Subcutaneous abdominal adipose tissue (tissue), 5 donors: ENCODE measurements around the gene GUCA2A.

Experiments
- H3K27ac ChIP-seq: one replicate; pipeline ENCODE4 v1.7.0; 2013; ENCODE audit warnings: low read depth, mild to moderate bottlenecking, inconsistent platforms, low read length, moderate library complexity
- H3K27me3 ChIP-seq, 5 donors: one replicate each; pipeline ENCODE4 v1.7.0; 2013; ENCODE audit warnings: low read length in 5 of 5, inconsistent platforms in 1 of 5; ENCODE audit not compliant: control insufficient read depth in 5 of 5, insufficient read depth in 4 of 5
- H3K36me3 ChIP-seq, 5 donors: one replicate each; pipeline ENCODE4 v1.7.0; 2013; ENCODE audit warnings: low read length in 5 of 5; ENCODE audit not compliant: control insufficient read depth in 5 of 5, insufficient read depth in 5 of 5
- H3K4me1 ChIP-seq, 5 donors: one replicate each; pipeline ENCODE4 v1.7.0; 2013; ENCODE audit warnings: low read length in 5 of 5, mild to moderate bottlenecking in 3 of 5, moderate library complexity in 1 of 5; ENCODE audit not compliant: control insufficient read depth in 5 of 5, insufficient read depth in 5 of 5
- H3K4me3 ChIP-seq, 5 donors: one replicate each; pipeline ENCODE4 v1.7.0; 2013; ENCODE audit warnings: low read length in 5 of 5, low read depth in 1 of 5
- H3K9ac ChIP-seq, 5 donors: one replicate each; pipeline ENCODE4 v1.7.0; 2013; ENCODE audit warnings: low read length in 5 of 5, mild to moderate bottlenecking in 4 of 5, moderate library complexity in 3 of 5
- H3K9me3 ChIP-seq, 5 donors: one replicate each; pipeline ENCODE4 v1.7.0; 2013; ENCODE audit warnings: low read length in 5 of 5; ENCODE audit not compliant: control insufficient read depth in 5 of 5
- donor health status: healthy.
- donor health status: healthy.
- donor health status: healthy.
- donor health status: healthy.
- donor health status: healthy.

Gene GUCA2A

GRCh38 chr1:42192106-42192505 lies 27.6 kb upstream of the GUCA2A start:
- no peak overlapping the region for H3K4me3 ChIP-seq
- H3K9ac ChIP-seq = no peak overlapping the region
- no peak overlapping the region for H3K27ac ChIP-seq
- no peaks in the 10 kb centered on the region for H3K4me1 ChIP-seq
- H3K36me3 ChIP-seq = peaks cover 42 to 64% (median 57%) of the 10 kb centered on the region in 5 donors
- H3K9me3 ChIP-seq = no peaks in the 10 kb centered on the region
- no peaks in the 10 kb centered on the region for H3K27me3 ChIP-seq

GRCh38 chr1:42191319-42191718 lies 26.8 kb upstream of the GUCA2A start:
- H3K4me1 ChIP-seq = no peaks in the 10 kb centered on the region
- peaks cover 39 to 61% (median 57%) of the 10 kb centered on the region in 5 donors for H3K36me3 ChIP-seq
- no peak overlapping the region for H3K9ac ChIP-seq
- no peak overlapping the region for H3K27ac ChIP-seq
- no peaks in the 10 kb centered on the region for H3K9me3 ChIP-seq
- H3K4me3 ChIP-seq = no peak overlapping the region
- H3K27me3 ChIP-seq = no peaks in the 10 kb centered on the region

GRCh38 chr1:42189931-42190853 lies 25.6 kb upstream of the GUCA2A start:
- H3K36me3 ChIP-seq = peaks cover 38 to 62% (median 55%) of the 10 kb centered on the region in 5 donors
- H3K9ac ChIP-seq = no peak overlapping the region
- no peak overlapping the region for H3K27ac ChIP-seq
- no peaks in the 10 kb centered on the region for H3K27me3 ChIP-seq
- no peak overlapping the region for H3K4me3 ChIP-seq
- no peaks in the 10 kb centered on the region for H3K4me1 ChIP-seq
- no peaks in the 10 kb centered on the region for H3K9me3 ChIP-seq

DNA sequence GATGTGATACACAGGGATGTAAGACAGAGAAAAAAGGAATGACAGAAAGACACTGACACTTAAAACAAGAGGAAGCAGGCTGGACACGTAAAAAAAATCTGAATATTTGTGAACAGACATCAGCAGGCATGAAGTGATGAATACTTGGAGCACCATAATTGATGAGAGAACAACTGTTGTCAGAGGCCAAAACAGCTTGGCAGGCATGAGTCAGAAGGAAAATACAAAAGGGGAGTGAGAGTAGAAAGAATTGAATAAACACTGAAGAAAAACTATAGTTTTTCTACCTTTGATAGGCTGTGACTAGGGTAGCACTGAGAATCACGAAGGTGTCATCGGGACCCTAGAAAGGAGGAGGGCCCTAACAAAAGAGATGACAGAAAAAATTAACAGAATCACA lies 21.6 kb upstream of the GUCA2A start:
- Histone ChIP-seq H3K9ac (no peak overlapping the region), H3K4me1 (peaks cover 0 to 5% (median 0%) of the 10 kb centered on the region in 5 donors), H3K27me3 (no peaks in the 10 kb centered on the region), H3K27ac (no peak overlapping the region), H3K9me3 (no peaks in the 10 kb centered on the region), H3K4me3 (no peak overlapping the region), H3K36me3 (peaks cover 32 to 77% (median 49%) of the 10 kb centered on the region in 5 donors)

DNA sequence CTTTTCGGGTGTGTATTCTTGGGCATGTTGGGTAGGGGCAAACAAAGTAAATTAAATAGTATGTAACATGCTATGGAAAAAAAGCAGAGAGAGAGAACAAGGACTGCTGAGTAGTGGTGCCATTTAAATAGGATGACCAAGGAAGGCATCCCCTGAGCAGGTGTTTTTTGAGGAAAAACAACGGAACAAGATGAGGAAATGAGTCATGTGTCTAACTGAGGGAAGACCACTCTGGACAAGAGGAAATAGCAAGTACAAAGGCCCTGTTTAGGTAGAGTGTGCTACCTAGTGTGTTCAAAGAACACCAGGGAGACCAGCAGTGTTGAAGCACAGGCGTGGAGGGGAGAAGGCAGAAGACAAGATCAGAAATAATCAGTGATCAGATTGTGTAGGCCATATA lies 20.1 kb upstream of the GUCA2A start:
- no peak overlapping the region for H3K27ac ChIP-seq
- H3K36me3 ChIP-seq = peaks cover 26 to 75% (median 41%) of the 10 kb centered on the region in 5 donors
- H3K4me1 ChIP-seq = peaks cover 0 to 12% (median 8%) of the 10 kb centered on the region in 5 donors
- no peak overlapping the region for H3K4me3 ChIP-seq
- H3K9me3 ChIP-seq = no peaks in the 10 kb centered on the region
- no peaks in the 10 kb centered on the region for H3K27me3 ChIP-seq
- no peak overlapping the region for H3K9ac ChIP-seq

DNA sequence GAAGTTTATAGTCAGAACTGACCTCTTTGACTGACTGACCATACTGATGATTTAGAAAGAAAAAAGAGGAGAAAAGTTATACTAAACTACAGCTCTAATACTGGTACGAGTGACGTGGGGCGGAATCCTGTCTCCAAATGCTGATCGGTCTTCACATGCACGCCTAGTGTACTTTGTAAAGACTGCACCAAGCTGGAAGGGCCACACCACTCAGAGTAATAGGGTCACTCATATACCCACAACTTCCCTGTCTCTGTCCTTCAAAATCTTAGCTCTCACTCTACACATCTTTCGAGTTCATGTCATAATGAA lies 19.4 kb upstream of the GUCA2A start:
- Histone ChIP-seq H3K36me3 (peaks cover 30 to 72% (median 34%) of the 10 kb centered on the region in 5 donors), H3K27me3 (no peaks in the 10 kb centered on the region), H3K9me3 (no peaks in the 10 kb centered on the region), H3K4me3 (no peak overlapping the region), H3K4me1 (peaks cover 0 to 19% (median 15%) of the 10 kb centered on the region in 5 donors), H3K9ac (no peak overlapping the region), H3K27ac (no peak overlapping the region)

DNA sequence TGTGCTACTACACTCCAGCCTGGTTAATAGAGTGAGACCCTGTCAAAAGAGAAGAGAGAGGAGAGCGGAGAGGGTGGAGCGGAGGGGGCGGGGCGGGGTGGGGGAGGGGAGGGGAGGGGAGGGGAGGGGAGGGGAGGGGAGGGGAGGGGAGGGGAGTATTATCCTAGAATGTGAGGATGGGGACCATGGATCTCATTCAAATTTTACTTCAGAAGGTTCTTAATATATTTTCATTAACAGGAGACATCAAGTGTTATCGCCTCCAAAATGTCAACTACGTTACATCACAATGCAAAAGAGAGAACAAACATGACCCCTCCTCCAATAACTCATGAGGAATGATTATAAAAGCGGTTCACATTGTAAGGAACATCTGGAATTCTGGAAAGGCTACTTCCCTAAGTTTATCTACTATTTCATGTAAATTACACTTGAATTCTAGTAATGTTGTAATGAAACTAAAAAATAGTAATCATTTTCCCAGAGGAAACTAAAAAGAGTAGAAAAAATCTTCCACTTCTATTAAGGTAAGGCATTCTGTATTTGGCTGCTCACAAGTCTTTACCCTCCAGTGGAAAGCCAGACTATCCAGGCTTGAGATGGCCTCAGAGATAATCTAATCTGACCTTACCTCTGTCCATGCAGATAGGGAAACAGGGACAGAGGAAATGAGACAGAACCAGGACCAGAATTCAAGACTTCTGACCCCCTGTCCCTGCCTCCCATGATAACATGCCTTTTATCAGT lies 18.8 kb upstream of the GUCA2A start:
- Histone ChIP-seq H3K9me3 (no peaks in the 10 kb centered on the region), H3K4me1 (peaks cover 0 to 23% (median 19%) of the 10 kb centered on the region in 5 donors), H3K4me3 (no peak overlapping the region), H3K27ac (no peak overlapping the region), H3K36me3 (peaks cover 26 to 67% (median 29%) of the 10 kb centered on the region in 5 donors), H3K9ac (no peak overlapping the region), H3K27me3 (no peaks in the 10 kb centered on the region)

- Histone ChIP-seq H3K9me3 (no peaks in the 10 kb centered on the region), H3K27me3 (no peaks in the 10 kb centered on the region), H3K4me1 (peaks cover 0 to 35% (median 21%) of the 10 kb centered on the region in 5 donors), H3K4me3 (no peak overlapping the region), H3K36me3 (peaks cover 18 to 55% (median 21%) of the 10 kb centered on the region in 5 donors), H3K27ac (no peak overlapping the region), H3K9ac (no peak overlapping the region)
Measured at GRCh38 chr1:42181687-42182086, 17.1 kb upstream of the GUCA2A start.

DNA sequence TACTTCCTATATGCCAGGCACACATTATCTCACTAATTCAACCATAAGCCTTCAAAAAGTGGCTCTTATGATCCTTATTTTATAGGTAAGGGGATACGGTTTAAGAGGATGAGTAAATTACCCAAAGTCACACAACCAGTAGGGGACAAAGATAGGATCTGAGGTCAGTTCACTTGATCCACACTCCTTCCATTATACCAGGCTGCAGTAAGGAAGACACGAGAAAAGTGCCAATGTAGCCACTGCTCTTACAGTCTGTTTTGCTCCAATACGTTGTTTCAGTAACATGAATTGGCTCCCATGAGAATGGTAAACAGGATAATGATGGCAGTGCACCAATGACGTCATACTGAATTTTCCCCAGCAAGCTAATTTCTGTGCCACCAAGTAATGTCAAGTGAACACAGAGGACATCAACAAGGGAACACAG lies 15.4 kb upstream of the GUCA2A start:
- Histone ChIP-seq H3K27ac (peak overlapping the region; percentile 31), H3K9me3 (no peaks in the 10 kb centered on the region), H3K4me1 (peaks cover 0 to 35% (median 20%) of the 10 kb centered on the region in 5 donors), H3K4me3 (no peak overlapping the region), H3K9ac (no peak overlapping the region), H3K27me3 (no peaks in the 10 kb centered on the region), H3K36me3 (peaks cover 7 to 42% (median 18%) of the 10 kb centered on the region in 5 donors)

- H3K27me3 ChIP-seq = no peaks in the 10 kb centered on the region
- H3K4me1 ChIP-seq = peaks cover 0 to 39% (median 16%) of the 10 kb centered on the region in 5 donors
- peak overlapping the region; percentile 32 for H3K27ac ChIP-seq
- H3K4me3 ChIP-seq = no peak overlapping the region
- H3K36me3 ChIP-seq = peaks cover under 1 to 36% (median 14%) of the 10 kb centered on the region in 5 donors
- H3K9ac ChIP-seq = no peak overlapping the region
- H3K9me3 ChIP-seq = no peaks in the 10 kb centered on the region
Measured at GRCh38 chr1:42179275-42179674, 14.7 kb upstream of the GUCA2A start.
